GM12872 (cell line): ENCODE measurements around the gene TMEM266.

Experiments
- TF ChIP-seq, protein P1 (sequence below): IDR thresholded peaks from 3 replicates; pipeline ENCODE4 v1.5.1; 2011; ENCODE audit warnings: low read depth, mild to moderate bottlenecking, low read length, moderate library complexity; ENCODE audit not compliant: insufficient read depth

Gene TMEM266, protein sequence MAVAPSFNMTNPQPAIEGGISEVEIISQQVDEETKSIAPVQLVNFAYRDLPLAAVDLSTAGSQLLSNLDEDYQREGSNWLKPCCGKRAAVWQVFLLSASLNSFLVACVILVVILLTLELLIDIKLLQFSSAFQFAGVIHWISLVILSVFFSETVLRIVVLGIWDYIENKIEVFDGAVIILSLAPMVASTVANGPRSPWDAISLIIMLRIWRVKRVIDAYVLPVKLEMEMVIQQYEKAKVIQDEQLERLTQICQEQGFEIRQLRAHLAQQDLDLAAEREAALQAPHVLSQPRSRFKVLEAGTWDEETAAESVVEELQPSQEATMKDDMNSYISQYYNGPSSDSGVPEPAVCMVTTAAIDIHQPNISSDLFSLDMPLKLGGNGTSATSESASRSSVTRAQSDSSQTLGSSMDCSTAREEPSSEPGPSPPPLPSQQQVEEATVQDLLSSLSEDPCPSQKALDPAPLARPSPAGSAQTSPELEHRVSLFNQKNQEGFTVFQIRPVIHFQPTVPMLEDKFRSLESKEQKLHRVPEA

DNA sequence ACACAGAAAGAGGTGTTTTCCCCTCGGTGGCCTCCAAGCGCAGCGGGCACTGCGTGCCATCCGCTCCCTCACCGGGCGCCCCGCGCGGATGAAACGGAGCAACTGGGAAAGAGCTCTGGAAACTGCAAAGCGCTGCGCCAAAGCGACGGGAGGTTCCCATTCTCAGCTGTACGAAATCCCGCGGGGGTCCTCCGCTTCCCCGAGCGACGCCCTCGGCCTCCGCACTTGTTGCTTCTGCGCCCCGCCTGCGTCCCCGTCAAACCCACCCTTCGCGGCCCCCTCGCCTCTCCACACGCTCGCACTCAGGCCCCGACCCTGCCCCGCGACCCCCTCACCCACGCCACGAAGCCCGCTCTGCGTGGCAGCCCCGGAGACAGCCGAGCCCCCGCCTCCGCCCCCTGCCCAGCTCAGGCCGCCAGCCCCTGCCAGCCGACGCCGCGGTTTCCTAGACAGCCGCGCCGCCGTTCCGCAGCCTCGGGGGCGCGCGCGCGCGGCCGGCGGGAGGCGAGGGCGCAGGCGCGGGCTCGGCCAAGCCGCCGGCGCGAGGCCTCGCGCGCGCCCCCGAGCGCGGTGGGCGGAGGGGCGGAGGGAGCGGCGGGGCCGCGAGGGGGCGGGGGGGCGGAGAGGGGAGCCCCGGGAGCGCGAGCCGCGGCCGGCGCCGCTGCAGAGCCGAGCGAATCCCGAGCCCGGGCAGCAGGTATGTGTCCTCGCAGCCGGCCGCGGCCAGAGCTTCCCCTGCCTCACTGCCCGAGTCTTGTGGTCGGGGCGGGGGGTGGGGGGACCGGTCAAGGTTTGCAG is at the start of gene TMEM266:
Gene TMEM266, plus strand, starts transcription at position 666 of the 798 bp plus-strand sequence. CDS start 74,279 bp downstream, outside the sequence.
- TF ChIP-seq, protein P1, sequence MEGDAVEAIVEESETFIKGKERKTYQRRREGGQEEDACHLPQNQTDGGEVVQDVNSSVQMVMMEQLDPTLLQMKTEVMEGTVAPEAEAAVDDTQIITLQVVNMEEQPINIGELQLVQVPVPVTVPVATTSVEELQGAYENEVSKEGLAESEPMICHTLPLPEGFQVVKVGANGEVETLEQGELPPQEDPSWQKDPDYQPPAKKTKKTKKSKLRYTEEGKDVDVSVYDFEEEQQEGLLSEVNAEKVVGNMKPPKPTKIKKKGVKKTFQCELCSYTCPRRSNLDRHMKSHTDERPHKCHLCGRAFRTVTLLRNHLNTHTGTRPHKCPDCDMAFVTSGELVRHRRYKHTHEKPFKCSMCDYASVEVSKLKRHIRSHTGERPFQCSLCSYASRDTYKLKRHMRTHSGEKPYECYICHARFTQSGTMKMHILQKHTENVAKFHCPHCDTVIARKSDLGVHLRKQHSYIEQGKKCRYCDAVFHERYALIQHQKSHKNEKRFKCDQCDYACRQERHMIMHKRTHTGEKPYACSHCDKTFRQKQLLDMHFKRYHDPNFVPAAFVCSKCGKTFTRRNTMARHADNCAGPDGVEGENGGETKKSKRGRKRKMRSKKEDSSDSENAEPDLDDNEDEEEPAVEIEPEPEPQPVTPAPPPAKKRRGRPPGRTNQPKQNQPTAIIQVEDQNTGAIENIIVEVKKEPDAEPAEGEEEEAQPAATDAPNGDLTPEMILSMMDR: peak; percentile 24; the same call in 1 of the 3 replicates

DNA sequence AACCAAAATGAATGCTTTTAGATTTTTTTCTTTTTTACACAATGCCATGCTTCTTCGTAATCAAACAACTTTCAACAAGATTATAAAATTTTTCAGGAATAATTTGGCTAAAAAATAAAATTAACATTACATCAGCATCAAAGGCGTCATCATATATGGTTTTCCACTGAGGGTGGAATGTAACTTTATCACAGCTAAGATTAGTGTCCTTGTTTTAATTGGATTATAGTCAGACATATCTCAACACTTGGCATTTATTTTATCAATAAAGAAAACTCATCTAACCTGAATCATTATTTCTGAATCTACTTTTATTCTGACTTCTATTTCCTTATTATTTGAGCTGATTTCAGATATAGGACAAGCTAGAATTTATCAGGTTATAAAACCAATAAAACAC is 49.2 kb upstream of the TMEM266 start:
- TF ChIP-seq, protein P1: no peak

DNA sequence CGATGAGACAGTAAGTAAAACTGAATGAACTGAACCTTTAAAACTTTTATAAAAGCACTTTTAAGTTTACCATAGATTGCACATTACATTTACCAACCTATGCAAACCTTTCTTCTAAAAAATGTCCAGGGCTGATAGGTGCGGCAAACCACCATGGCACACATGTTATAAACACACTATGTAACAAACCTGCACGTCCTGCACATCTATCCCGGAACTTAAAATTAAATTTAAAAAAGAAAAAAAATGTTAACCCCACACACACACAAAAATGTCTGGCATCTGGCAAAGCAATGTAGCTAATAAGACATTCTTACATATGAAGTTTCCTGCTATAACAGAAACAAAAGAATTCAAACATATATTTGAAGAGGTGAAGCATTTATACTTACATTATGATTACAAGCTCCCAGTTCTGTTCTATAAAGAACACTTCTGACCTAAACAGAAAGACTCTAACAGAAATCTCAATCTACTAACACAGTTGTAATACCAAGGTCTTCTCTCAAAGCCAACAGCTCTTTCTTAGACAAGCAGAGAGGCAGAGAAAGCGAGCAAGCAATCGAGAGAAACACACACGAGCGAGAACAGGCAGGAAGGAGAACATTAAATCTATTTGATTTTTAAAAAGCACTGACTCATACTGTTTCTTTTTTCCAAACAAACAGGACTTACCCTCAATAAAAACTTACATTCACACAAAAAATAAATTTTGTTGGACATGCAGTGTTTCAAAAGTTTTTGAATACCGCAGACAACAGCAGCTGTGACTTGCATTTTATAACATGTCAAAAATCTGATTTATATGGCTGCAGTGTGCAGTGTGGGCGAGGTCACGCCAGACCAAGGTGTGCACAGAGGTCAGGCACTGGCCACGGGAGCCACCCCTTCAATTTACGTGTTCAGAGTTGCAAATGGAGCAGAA is 47.9 kb upstream of the TMEM266 start, which contains the start of gene NRG4:
Gene NRG4, minus strand, starts transcription at position 798 of the 925 bp plus-strand sequence. CDS start 1,194 bp downstream, outside the sequence.
- TF ChIP-seq, protein P1: no peak

DNA sequence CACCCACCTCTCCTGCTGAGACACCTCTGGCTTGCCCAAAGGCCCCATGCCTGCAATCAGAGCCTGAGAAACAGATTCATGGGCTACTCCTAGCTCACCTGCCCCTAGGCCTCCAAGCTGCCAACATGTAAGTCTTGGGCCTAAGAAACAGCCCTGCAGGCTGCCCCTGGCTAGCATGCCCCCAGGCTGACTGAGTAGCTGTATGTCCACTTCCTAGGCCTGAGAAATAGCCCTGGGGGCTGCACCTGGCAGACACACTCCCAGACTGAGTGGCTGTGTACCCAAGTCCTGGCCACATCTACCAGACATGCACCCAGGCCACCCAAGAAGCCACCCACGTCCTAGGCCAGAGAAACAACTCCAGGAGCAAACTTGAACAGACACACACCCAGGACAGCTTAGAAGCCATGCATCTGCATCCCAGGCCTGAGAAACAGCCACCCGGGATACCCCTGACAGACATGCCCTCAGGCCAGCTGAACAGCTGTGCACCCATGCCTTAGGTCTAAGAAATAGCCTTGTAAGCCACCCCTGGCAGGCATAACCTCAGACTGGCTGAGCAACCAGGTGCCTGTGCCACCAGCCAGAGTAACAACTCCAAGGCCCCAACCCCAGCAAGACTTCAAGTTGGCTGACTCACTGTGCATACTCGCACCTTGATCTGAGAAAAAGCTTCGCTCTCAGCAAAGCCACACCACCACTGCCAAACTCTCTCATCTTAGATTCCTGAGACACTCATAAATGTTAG is 35.6 kb upstream of the TMEM266 start:
- TF ChIP-seq, protein P1: no peak

DNA sequence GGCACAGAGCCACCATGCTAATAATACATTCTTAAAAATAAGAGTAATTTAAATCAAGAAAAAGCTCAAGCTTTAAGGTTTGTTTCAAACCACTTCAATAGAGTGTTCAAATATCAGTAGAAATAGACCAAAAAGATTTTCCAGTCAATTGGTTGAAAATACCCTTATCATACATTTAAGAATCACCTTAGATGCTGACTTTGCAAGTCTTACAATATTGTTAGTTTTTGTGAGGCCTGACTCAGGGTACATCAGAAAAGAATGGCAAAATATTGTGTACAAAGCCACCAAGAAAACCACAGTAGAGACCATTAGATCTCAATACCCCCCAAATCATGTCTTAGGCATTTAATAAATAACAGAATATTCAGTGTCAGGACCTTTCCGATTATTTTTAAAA is 27.7 kb upstream of the TMEM266 start:
- TF ChIP-seq, protein P1: no peak

DNA sequence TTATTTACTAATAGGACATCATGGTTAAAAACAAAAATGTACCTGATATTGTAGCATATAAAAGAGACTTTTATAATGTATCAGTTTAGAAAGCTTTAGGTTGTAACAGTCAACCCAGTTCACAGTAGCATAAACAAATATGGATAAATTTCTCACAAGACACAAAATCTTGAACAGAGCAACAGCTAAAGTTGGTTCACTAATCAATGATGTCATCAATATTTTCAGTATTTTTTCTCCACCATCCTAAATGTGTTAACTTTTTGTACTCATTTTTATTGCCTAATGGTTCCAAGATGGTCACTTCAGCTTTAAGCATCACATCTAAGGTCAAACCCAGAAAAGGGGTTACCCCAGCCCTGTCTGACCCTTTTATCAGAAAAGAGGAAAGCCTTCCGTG is 26.3 kb upstream of the TMEM266 start:
- TF ChIP-seq, protein P1: no peak
